ENCODE data around the gene ADAM10. TPM values are rescaled to one million over a fixed set of nuclear protein-coding genes. Genes with fewer than 3 reads are reported as not detected.

The ADAM10 gene
- total RNA-seq, 4 donors from 2014 or later, result 51.6 to 111 (median 63.3) TPM

GRCh38 chr15:58584789-58585461 lies 164.6 kb downstream of the ADAM10 start:
- ATAC-seq (ENCODE audit: low FRiP score), result no peak
- DNase-seq (ENCODE audit: low spot score), result no peak
- TF ChIP-seq CTCF (IDR thresholded peaks at IDR 0.05), result no peak

- no peak for ATAC-seq (ENCODE audit: low FRiP score)
- no peak for TF ChIP-seq CTCF (IDR thresholded peaks at IDR 0.05)
- no peak for DNase-seq (ENCODE audit: low spot score)
Measured at GRCh38 chr15:58583171-58583908, 166.2 kb downstream of the ADAM10 start.

GRCh38 chr15:58582160-58582559 lies 167.3 kb downstream of the ADAM10 start:
- no peak for TF ChIP-seq CTCF (IDR thresholded peaks at IDR 0.05)
- DNase-seq (ENCODE audit: low spot score), result no peak
- no peak for ATAC-seq (ENCODE audit: low FRiP score)

GRCh38 chr15:58576657-58577056 lies 172.8 kb downstream of the ADAM10 start:
- DNase-seq (ENCODE audit: low spot score) (no peak), ATAC-seq (ENCODE audit: low FRiP score) (no peak)
- TF ChIP-seq CTCF (IDR thresholded peaks at IDR 0.05), result no peak

GRCh38 chr15:58575045-58575786 lies 174.3 kb downstream of the ADAM10 start:
- ATAC-seq (ENCODE audit: low FRiP score) (no peak), DNase-seq (ENCODE audit: low spot score) (no peak)
- TF ChIP-seq CTCF (IDR thresholded peaks at IDR 0.05), result no peak

GRCh38 chr15:58574631-58575030 lies 174.9 kb downstream of the ADAM10 start:
- DNase-seq (ENCODE audit: low spot score), result no peak
- ATAC-seq (ENCODE audit: low FRiP score), result no peak
- TF ChIP-seq CTCF (IDR thresholded peaks at IDR 0.05), result no peak
